Suppressor macrophage treated with lipopolysaccharide for 1 hour (primary cell): ENCODE measurements around the gene UBE2J2.

Experiments used
- DNase-seq, 3 donors: peaks; one replicate each; pipeline ENCODE4 v3.0.0-alpha.2; 2020 to 2022

UBE2J2 gene

GRCh38 chr1:1280782-1281481, 7.3 kb upstream of the UBE2J2 start:
- no peak for DNase-seq

GRCh38 chr1:1279028-1279427, 5.4 kb upstream of the UBE2J2 start:
- no peak for DNase-seq

- DNase-seq, result no peak
These were observed 5.0 kb upstream of the UBE2J2 start for GRCh38 chr1:1278620-1279019.

- no peak for DNase-seq
These were observed 2.2 kb upstream of the UBE2J2 start for GRCh38 chr1:1275836-1276235.

GRCh38 chr1:1274931-1275431, 1.3 kb upstream of the UBE2J2 start:
- no peak for DNase-seq

- DNase-seq, result no peak
These were observed 761 bp upstream of the UBE2J2 start for GRCh38 chr1:1274299-1274930.

GRCh38 chr1:1273209-1273511, 494 bp downstream of the UBE2J2 start:
- DNase-seq, result peak; percentile 31 to 63 (median 48)

GRCh38 chr1:1272341-1273208, 1.1 kb downstream of the UBE2J2 start:
- no peak for DNase-seq

- DNase-seq, result peak in 1 of 3 donors; percentile 29
These were observed 2.8 kb downstream of the UBE2J2 start for GRCh38 chr1:1270813-1271212.

GRCh38 chr1:1268284-1268682, 5.4 kb downstream of the UBE2J2 start:
- no peak for DNase-seq

- no peak for DNase-seq
These were observed 6.0 kb downstream of the UBE2J2 start for GRCh38 chr1:1267488-1268283.

GRCh38 chr1:1264868-1265272, 8.8 kb downstream of the UBE2J2 start:
- DNase-seq, result peak in 2 of 3 donors; percentile 14 to 27

GRCh38 chr1:1264026-1264425, 9.6 kb downstream of the UBE2J2 start:
- no peak for DNase-seq

GRCh38 chr1:1262758-1263157, 10.9 kb downstream of the UBE2J2 start:
- no peak for DNase-seq

GRCh38 chr1:1262071-1262470, 11.6 kb downstream of the UBE2J2 start:
- DNase-seq, result no peak

GRCh38 chr1:1260843-1261560, 12.7 kb downstream of the UBE2J2 start:
- DNase-seq, result no peak

- peak; percentile 39 to 65 (median 53) for DNase-seq
These were observed 13.6 kb downstream of the UBE2J2 start for GRCh38 chr1:1259951-1260600.

GRCh38 chr1:1259540-1259939, 14.1 kb downstream of the UBE2J2 start:
- no peak for DNase-seq

- no peak for DNase-seq
These were observed 14.6 kb downstream of the UBE2J2 start for GRCh38 chr1:1259119-1259488.

- no peak for DNase-seq
These were observed 16.4 kb downstream of the UBE2J2 start for GRCh38 chr1:1256956-1257871.

- no peak for DNase-seq
These were observed 18.0 kb downstream of the UBE2J2 start for GRCh38 chr1:1255611-1256010.
